Liver (tissue), 3 donors: ENCODE results near the gene LRRC45.

ENCODE experiments used
- EGR1 ChIP-seq, 2 donors: IDR thresholded peaks; 2 replicates each; pipeline ENCODE4 v1.6.1; 2016 to 2018; ENCODE audit warnings: antibody characterized with exemption in 2 of 2, low read depth in 2 of 2
- GABPA ChIP-seq, 2 donors: IDR thresholded peaks in 1 of 2; conservative IDR thresholded peaks in 1 of 2; 2 replicates each; pipeline ENCODE4 v1.6.1; 2016; ENCODE audit warnings: antibody characterized with exemption in 2 of 2, mild to moderate bottlenecking in 1 of 2, moderate library complexity in 1 of 2
- JUND ChIP-seq, 2 donors: IDR thresholded peaks; 2 replicates each; pipeline ENCODE4 v1.6.1; 2016; ENCODE audit warnings: antibody characterized with exemption in 2 of 2
- RAD21 ChIP-seq, 2 donors: IDR thresholded peaks; 2 replicates each; pipeline ENCODE4 v1.6.1; 2016; ENCODE audit warnings: antibody characterized with exemption in 2 of 2, mild to moderate bottlenecking in 2 of 2
- RXRA ChIP-seq, 2 donors: IDR thresholded peaks; 2 replicates each; pipeline ENCODE4 v1.6.1; 2017 to 2018; ENCODE audit warnings: antibody characterized with exemption in 2 of 2, mild to moderate bottlenecking in 1 of 2
- SP1 ChIP-seq: IDR thresholded peaks from 2 replicates; pipeline ENCODE4 v1.6.1; 2018; ENCODE audit warnings: antibody characterized with exemption, mild to moderate bottlenecking
- TAF1 ChIP-seq: conservative IDR thresholded peaks from 2 replicates; pipeline ENCODE4 v1.6.1; 2016; ENCODE audit warnings: antibody characterized with exemption, mild to moderate bottlenecking
- YY1 ChIP-seq: IDR thresholded peaks from 2 replicates; pipeline ENCODE4 v1.6.1; 2016; ENCODE audit warnings: antibody characterized with exemption, mild to moderate bottlenecking
- TF ChIP-seq, protein P1 (sequence below): IDR thresholded peaks from 2 replicates; pipeline ENCODE4 v1.6.1; 2016; ENCODE audit warnings: antibody characterized with exemption, mild to moderate bottlenecking
- TF ChIP-seq, protein P2 (sequence below): IDR thresholded peaks from 2 replicates; pipeline ENCODE4 v1.6.1; 2016; ENCODE audit warnings: antibody characterized with exemption
- TF ChIP-seq, protein P3 (sequence below): fragments of 150-350 bp; IDR thresholded peaks from 2 replicates; pipeline ENCODE4 v1.5.1; 2017; ENCODE audit warnings: improper control_type of control experiment, low read depth, low read length; ENCODE audit not compliant: missing input control
- TF ChIP-seq, protein P4 (sequence below): IDR thresholded peaks from 2 replicates; pipeline ENCODE4 v1.6.1; 2016; ENCODE audit warnings: antibody characterized with exemption
- donor health status: healthy.
- donor health status: healthy.

DNA sequence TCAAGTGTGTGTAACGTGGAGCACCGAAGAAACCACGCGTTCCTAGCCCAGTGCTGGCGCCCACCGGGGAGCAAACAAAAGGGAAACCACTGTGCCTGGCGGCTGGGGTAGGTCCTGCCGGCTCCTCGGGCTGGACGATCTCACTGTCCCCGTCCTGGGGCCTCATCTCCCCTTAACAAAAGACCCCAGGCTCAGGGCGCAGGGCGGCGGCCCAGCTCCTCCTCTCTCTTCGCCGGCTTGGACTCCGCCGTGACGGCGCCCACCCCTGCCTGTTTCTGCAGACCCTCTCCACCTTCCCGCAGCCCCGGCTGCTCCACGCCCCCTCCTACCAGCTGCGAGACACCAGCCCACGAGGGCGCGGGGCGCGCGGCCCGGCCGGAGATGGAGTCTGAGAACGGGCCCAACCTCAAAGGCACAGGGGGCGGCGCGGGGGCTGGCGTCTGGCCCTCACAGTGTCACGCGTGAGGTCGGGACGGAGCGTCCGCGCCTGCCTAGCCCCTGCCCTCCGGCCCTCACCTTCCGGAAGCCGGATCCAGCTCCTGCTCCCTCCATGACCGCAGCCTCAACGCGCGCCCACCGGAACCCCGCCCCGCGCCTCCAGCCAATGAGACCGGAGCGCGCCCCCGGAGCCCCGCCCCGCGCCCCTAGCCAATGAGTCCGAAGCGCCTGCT lies 660 bp upstream of the LRRC45 start, which contains the start of gene CENPX:
- TF ChIP-seq, protein P1, sequence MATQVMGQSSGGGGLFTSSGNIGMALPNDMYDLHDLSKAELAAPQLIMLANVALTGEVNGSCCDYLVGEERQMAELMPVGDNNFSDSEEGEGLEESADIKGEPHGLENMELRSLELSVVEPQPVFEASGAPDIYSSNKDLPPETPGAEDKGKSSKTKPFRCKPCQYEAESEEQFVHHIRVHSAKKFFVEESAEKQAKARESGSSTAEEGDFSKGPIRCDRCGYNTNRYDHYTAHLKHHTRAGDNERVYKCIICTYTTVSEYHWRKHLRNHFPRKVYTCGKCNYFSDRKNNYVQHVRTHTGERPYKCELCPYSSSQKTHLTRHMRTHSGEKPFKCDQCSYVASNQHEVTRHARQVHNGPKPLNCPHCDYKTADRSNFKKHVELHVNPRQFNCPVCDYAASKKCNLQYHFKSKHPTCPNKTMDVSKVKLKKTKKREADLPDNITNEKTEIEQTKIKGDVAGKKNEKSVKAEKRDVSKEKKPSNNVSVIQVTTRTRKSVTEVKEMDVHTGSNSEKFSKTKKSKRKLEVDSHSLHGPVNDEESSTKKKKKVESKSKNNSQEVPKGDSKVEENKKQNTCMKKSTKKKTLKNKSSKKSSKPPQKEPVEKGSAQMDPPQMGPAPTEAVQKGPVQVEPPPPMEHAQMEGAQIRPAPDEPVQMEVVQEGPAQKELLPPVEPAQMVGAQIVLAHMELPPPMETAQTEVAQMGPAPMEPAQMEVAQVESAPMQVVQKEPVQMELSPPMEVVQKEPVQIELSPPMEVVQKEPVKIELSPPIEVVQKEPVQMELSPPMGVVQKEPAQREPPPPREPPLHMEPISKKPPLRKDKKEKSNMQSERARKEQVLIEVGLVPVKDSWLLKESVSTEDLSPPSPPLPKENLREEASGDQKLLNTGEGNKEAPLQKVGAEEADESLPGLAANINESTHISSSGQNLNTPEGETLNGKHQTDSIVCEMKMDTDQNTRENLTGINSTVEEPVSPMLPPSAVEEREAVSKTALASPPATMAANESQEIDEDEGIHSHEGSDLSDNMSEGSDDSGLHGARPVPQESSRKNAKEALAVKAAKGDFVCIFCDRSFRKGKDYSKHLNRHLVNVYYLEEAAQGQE: no peak
- TF ChIP-seq JUND (IDR thresholded peaks at IDR 0.05) (no peak), EGR1 (IDR thresholded peaks at IDR 0.05; ENCODE audit: low read depth in 2 of 2) (no peak), GABPA (IDR thresholded peaks at IDR 0.05 in 1 of 2, conservative IDR thresholded peaks at IDR 0.05 in 1 of 2) (peak in 1 of 2 donors; percentile 73), RAD21 (IDR thresholded peaks at IDR 0.05) (no peak), YY1 (no peak), SP1 (no peak), TAF1 (no peak), RXRA (IDR thresholded peaks at IDR 0.05) (no peak)
- TF ChIP-seq, protein P2, sequence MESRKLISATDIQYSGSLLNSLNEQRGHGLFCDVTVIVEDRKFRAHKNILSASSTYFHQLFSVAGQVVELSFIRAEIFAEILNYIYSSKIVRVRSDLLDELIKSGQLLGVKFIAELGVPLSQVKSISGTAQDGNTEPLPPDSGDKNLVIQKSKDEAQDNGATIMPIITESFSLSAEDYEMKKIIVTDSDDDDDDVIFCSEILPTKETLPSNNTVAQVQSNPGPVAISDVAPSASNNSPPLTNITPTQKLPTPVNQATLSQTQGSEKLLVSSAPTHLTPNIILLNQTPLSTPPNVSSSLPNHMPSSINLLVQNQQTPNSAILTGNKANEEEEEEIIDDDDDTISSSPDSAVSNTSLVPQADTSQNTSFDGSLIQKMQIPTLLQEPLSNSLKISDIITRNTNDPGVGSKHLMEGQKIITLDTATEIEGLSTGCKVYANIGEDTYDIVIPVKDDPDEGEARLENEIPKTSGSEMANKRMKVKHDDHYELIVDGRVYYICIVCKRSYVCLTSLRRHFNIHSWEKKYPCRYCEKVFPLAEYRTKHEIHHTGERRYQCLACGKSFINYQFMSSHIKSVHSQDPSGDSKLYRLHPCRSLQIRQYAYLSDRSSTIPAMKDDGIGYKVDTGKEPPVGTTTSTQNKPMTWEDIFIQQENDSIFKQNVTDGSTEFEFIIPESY: no peak
- TF ChIP-seq, protein P3, sequence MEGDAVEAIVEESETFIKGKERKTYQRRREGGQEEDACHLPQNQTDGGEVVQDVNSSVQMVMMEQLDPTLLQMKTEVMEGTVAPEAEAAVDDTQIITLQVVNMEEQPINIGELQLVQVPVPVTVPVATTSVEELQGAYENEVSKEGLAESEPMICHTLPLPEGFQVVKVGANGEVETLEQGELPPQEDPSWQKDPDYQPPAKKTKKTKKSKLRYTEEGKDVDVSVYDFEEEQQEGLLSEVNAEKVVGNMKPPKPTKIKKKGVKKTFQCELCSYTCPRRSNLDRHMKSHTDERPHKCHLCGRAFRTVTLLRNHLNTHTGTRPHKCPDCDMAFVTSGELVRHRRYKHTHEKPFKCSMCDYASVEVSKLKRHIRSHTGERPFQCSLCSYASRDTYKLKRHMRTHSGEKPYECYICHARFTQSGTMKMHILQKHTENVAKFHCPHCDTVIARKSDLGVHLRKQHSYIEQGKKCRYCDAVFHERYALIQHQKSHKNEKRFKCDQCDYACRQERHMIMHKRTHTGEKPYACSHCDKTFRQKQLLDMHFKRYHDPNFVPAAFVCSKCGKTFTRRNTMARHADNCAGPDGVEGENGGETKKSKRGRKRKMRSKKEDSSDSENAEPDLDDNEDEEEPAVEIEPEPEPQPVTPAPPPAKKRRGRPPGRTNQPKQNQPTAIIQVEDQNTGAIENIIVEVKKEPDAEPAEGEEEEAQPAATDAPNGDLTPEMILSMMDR: no peak
- TF ChIP-seq, protein P4, sequence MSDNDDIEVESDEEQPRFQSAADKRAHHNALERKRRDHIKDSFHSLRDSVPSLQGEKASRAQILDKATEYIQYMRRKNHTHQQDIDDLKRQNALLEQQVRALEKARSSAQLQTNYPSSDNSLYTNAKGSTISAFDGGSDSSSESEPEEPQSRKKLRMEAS: no peak
